GM12872 (cell line): ENCODE results near the gene SERPINI1.

Source experiments
- TF ChIP-seq, protein P1 (sequence below): IDR thresholded peaks from 3 replicates; pipeline ENCODE4 v1.5.1; 2011; ENCODE audit warnings: low read depth, mild to moderate bottlenecking, low read length, moderate library complexity; ENCODE audit not compliant: insufficient read depth

Gene SERPINI1

DNA sequence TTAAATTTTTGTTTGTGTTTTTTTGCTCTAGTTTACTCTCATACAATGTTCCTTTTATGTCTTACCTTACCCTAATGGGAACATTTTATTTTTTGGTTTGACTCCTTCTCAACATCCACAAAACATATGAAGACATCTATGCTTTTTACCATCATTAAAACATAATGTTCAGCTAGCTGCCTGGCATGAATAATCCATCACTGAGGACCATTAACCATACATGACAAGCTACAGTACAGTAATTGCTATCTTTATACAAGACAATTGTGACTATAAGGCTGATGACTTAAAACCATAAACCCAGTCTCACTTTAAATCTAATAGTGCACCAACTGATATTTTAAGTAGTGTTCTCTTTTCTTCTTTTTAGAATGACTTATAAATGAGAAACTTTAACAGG lies 13.7 kb downstream of the SERPINI1 start:
- TF ChIP-seq, protein P1, sequence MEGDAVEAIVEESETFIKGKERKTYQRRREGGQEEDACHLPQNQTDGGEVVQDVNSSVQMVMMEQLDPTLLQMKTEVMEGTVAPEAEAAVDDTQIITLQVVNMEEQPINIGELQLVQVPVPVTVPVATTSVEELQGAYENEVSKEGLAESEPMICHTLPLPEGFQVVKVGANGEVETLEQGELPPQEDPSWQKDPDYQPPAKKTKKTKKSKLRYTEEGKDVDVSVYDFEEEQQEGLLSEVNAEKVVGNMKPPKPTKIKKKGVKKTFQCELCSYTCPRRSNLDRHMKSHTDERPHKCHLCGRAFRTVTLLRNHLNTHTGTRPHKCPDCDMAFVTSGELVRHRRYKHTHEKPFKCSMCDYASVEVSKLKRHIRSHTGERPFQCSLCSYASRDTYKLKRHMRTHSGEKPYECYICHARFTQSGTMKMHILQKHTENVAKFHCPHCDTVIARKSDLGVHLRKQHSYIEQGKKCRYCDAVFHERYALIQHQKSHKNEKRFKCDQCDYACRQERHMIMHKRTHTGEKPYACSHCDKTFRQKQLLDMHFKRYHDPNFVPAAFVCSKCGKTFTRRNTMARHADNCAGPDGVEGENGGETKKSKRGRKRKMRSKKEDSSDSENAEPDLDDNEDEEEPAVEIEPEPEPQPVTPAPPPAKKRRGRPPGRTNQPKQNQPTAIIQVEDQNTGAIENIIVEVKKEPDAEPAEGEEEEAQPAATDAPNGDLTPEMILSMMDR = no peak

DNA sequence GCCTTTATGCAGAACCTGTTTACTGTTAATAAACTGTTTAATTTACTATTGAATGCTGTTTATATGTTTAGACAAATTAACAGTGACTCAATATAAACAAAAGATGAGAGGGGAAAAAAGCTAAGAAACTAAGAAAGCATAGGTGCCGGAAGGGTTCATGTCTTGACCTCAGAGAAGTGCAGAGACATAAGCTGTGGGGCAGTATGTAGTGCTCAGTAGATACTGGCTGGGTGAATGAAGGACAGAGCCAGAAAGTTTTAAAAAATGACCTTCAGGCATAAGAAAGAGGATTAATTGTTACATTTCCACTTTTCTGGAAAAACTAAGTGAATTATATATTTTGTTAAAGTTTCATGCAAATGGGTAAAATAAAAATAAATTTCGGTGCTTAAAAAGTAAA lies 14.2 kb downstream of the SERPINI1 start:
- TF ChIP-seq, protein P1 = no peak

DNA sequence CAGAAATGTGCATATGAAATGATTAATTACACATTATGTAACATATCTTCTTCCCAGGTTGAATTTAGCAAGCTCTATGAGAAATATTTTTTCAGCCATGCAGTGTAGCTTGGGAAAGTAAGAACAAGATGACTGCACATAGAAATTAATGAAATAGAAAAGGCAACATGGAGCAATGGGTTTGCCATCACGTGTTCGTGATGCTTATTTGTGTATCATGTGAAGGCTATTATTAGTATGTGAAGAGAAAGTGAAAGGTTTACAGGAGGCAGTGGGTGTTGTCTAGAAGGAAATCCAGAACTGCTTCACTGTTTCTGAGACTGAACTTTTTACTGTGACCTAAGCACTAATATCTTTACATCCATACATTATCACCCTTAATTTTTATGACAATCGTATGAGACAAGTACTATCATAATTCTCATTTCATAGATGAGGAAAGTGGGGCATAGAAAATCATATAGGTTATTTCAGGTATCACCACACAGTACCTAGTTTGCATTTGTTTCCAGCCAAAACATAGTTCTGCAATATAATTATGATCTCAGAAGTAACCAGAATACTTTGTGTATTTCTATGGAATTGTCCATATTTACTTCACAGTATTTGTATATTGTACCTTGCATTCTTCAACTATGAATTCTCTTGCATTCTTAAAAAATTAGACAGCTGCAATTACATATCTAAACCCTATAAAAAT lies 14.9 kb downstream of the SERPINI1 start:
- TF ChIP-seq, protein P1 = no peak

DNA sequence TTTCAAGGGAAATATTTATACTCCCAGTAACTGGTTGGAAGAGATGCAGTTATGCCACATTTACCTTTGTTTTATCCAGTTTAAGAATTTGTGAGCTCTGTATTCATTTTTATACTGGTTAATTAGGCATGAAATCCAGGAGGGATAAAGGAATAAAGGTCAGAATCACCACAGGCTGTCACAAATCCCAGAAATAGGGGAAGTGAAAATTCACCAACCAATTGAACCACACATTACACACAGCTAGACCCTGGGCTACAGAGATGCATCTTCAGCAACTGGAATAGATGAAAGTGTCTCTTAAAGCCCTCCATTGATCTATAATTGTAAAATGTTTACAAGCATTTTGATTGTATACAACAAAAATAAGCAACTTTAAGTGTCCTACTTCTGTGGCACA lies 18.5 kb downstream of the SERPINI1 start:
- TF ChIP-seq, protein P1 = no peak

DNA sequence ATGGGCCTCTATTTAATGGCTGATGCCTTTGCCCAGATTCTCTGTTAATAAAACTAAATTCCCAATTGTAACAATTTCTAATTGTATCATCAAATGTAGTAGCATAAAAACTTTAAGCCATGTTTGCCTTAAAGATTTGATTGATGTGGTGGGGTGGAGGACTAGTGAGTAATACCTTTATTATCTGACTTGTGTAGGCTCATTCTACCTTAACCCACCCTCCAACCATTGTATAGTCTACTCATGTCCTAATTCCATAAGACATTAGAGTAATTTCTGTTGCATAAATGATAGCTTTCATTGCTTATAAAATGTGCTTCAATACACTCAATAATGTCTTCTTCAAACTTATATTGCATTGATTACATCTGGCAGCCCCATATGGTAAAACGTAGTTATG lies 25.8 kb downstream of the SERPINI1 start:
- TF ChIP-seq, protein P1 = no peak

DNA sequence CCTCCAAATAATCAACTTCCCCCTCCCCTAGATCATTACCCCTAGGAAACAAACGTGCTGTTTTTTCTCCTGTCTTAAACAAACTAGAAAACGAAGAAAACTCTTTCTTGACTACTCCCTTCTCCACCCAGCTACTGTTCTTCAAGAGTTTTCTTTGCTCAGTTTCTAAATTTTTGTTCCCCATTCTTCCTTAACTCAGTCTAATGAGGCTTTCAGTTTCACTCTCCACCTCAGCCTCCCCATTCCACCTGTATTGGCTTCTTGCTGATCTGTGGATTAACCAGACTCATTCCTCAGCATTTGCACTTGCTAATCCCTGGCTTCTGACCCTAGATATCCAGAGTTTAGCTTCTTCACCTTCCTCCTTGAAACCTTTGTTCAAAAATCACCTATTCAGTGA lies 26.8 kb downstream of the SERPINI1 start:
- TF ChIP-seq, protein P1 = no peak

DNA sequence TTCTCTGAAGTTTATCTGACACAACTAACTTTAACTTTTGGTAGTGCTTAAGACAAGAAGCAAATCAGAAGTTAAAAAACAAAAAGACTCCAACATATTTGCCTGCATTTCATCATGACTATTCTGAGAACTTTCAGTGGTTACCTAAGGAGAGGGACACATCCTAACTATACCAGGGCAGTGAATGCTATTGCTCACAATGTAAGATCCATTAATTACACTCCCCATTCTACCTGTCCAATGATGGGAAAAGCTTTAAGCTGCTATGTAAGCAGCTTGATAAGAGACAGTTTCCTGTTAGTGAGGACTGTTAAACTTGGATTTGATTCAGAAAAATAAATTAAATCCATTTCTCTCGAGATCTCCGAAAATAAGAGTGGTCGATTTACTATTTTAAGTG lies 37.5 kb downstream of the SERPINI1 start:
- TF ChIP-seq, protein P1 = no peak
